A673 (cell line): Measurements from ENCODE around the gene FCN1.

Source experiments
- CTCF ChIP-seq: fragments of 300-800, 200-600 bp; sonication (generic); conservative IDR thresholded peaks from 2 replicates; pipeline ENCODE4 v1.5.1; 2017; ENCODE audit warnings: low read depth, mild to moderate bottlenecking, antibody characterized with exemption, low read length, moderate library complexity, mixed read lengths
- EZH2 ChIP-seq: fragments of 200-600 bp; sonication (generic); IDR thresholded peaks from 2 replicates; pipeline ENCODE4 v1.6.1; 2017; ENCODE audit warnings: borderline replicate concordance, low read depth, mild to moderate bottlenecking, mixed read lengths, antibody characterized with exemption, low read length; ENCODE audit not compliant: poor library complexity, severe bottlenecking

GRCh38 chr9:134918646-134919045 is 934 bp upstream of the FCN1 start:
- TF ChIP-seq CTCF, result no peak
- TF ChIP-seq EZH2, result no peak
